H1 (cell line): ENCODE measurements around the gene ANXA4. TPM values are rescaled to one million over a fixed set of nuclear protein-coding genes. Genes with fewer than 3 reads are reported as not detected.

Source experiments
- BACH1 ChIP-seq: IDR thresholded peaks from 2 replicates; pipeline ENCODE4 v1.6.1; 2012; ENCODE audit warnings: low read length, improper control_type of control experiment
- CHD2 ChIP-seq: IDR thresholded peaks from 2 replicates; pipeline ENCODE4 v1.6.1; 2012; ENCODE audit warnings: low read length, improper control_type of control experiment
- CREB1 ChIP-seq: IDR thresholded peaks from 2 replicates; pipeline ENCODE4 v1.6.1; 2012; ENCODE audit warnings: inconsistent platforms
- CTCF ChIP-seq, 3 experiments: IDR thresholded peaks; 1 replicate in 2 of 3; 2 replicates in 1 of 3; pipeline versions ENCODE4 v1.5.1 to v1.6.1; 2011; ENCODE audit warnings: low read length in 3 of 3, mild to moderate bottlenecking in 3 of 3, inconsistent platforms in 2 of 3, low read depth in 1 of 3, moderate library complexity in 1 of 3; ENCODE audit not compliant: insufficient read depth in 1 of 3; ENCODE audit errors: control extremely low read depth in 1 of 3
- E2F6 ChIP-seq: IDR thresholded peaks from 2 replicates; pipeline ENCODE4 v1.6.1; 2012; ENCODE audit warnings: inconsistent platforms
- NANOG ChIP-seq: IDR thresholded peaks from 2 replicates; pipeline ENCODE4 v1.6.1; 2011; ENCODE audit warnings: low read length, low read depth, mild to moderate bottlenecking, inconsistent platforms; ENCODE audit not compliant: insufficient read depth, poor library complexity, severe bottlenecking
- polyA plus RNA-seq, 7 experiments: library from polyadenylated mRNA; depleted of rRNA in 3 of 7; stranded (reverse) in 5 of 7; unstranded in 2 of 7; fragments of >200 nt in 5 of 7; fragments of 200-250 nt in 2 of 7; gene quantifications; 1 replicate in 5 of 7; 2 replicates in 1 of 7; 4 replicates in 1 of 7; pipeline versions ENCODE4 v1.2.1 to v1.2.3, GENCODE V29; 2011 to 2013; ENCODE audit warnings: missing spikeins in 2 of 7, mixed read lengths in 2 of 7
- total RNA-seq: library from RNA; stranded (reverse); fragmentation: NEBNext Ultra II Directional; extraction: Animal tissue kit (Norgen Biotek cat#: 25700); gene quantifications from 2 replicates; pipeline ENCODE4 v1.2.1, GENCODE V29; 2021

Gene ANXA4
- total and polyA plus RNA-seq, 2 of the 8 experiments (the other 6 are each of a cell fraction or from before 2014, with no cell fraction given), result 9.4 to 17.6 TPM

- TF ChIP-seq CTCF (IDR thresholded peaks at IDR 0.05; ENCODE audit: control extremely low read depth in 1 of 3, insufficient read depth in 1 of 3, low read depth in 1 of 3, low read length in 3 of 3) (peak; percentile 90 to 95 (median 91)), E2F6 (no peak), CHD2 (0 out of 2 replicates have a peak, but pooled peaks have one; percentile 26), CREB1 (0 out of 2 replicates have a peak, but pooled peaks have one; percentile 9), NANOG (no peak), BACH1 (0 out of 2 replicates have a peak, but pooled peaks have one; percentile 35)
Observed at GRCh38 chr2:69724540-69725159, 17.3 kb upstream of the ANXA4 start (continued).
